A549 (cell line): ENCODE results near the gene KDR.

Experiments
- CBX2 ChIP-seq: fragments of 200-600 bp; sonication (generic); IDR thresholded peaks from 2 replicates; pipeline ENCODE4 v1.6.1; 2016; ENCODE audit warnings: low read depth, mild to moderate bottlenecking, borderline replicate concordance
- CTCF ChIP-seq: fragments of >200 bp; sonication (Bioruptor Twin); formaldehyde crosslinking; IDR thresholded peaks from 3 replicates; pipeline ENCODE4 v1.5.1; 2016
- HMGXB4 ChIP-seq: fragments of 250-450 bp; sonication (Bioruptor Pico); IDR thresholded peaks from 2 replicates; pipeline ENCODE4 v1.5.0; 2021; ENCODE audit warnings: mild to moderate bottlenecking, moderate library complexity, borderline replicate concordance
- MAZ ChIP-seq: fragments of 150-350 bp; IDR thresholded peaks from 2 replicates; pipeline ENCODE4 v1.6.1; 2014; ENCODE audit warnings: antibody characterized with exemption, low read depth, low read length, borderline replicate concordance
- MYC ChIP-seq: IDR thresholded peaks from 2 replicates; pipeline ENCODE4 v1.6.1; 2012; ENCODE audit warnings: mild to moderate bottlenecking, inconsistent platforms, low read length, improper control_type of control experiment, borderline replicate concordance
- POLR2A ChIP-seq: IDR thresholded peaks from 2 replicates; pipeline ENCODE4 v1.6.1; 2012; ENCODE audit warnings: mild to moderate bottlenecking, low read length
- RFX5 ChIP-seq: fragments of 450-650 bp; IDR thresholded peaks from 2 replicates; pipeline ENCODE4 v1.7.1; 2014; ENCODE audit warnings: antibody characterized with exemption, mild to moderate bottlenecking, moderate library complexity
- ZFP36 ChIP-seq: fragments of 450-650 bp; IDR thresholded peaks from 2 replicates; pipeline ENCODE4 v1.6.1; 2014; ENCODE audit warnings: borderline replicate concordance; ENCODE audit not compliant: partially characterized antibody
- ZNF302 ChIP-seq: fragments of 250-450 bp; sonication (Bioruptor Pico); IDR thresholded peaks from 2 replicates; pipeline ENCODE4 v1.9.0; 2021; ENCODE audit warnings: inconsistent platforms, mild to moderate bottlenecking, moderate library complexity

GRCh38 chr4:55075376-55075775 is 50.0 kb downstream of the KDR start:
- TF ChIP-seq CTCF (no peak), POLR2A (no peak), MYC (no peak), MAZ (no peak), ZFP36 (no peak), CBX2 (no peak), ZNF302 (no peak), RFX5 (no peak), HMGXB4 (CRISPR knock-in tag) (no peak)
